ENCODE data around the gene OSM. TPM values are rescaled to one million over a fixed set of nuclear protein-coding genes. Genes with fewer than 3 reads are reported as not detected.

The OSM gene
- polyA plus RNA-seq, 1 donor (not counting 4 experiments of a cell fraction or from before 2014, with no cell fraction given): not detected

DNA sequence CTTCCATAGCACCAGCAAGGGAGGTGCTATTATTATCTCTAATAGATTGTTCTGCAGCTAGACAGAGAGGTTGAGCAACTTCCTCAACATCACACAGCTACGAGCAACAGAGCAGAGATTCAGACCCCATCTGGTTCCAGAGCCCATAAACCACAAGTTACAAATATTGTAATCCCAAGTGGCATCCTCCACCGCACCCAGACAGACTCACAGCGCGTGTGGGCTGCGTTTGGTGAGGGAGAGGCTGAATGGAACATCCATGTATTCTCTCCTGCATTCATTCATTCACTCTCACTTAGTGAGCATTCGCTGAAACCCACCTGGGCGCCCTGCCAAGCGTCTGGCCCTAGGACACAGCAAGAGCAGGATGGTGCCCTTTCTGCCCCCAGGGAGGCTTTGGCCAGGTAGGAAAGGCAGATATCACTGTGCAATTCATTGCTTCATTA, 53.6 kb downstream of the OSM start:
- Histone ChIP-seq H3K9ac (ENCODE audit: control insufficient read depth, extremely low read depth, insufficient read depth, low read length) (peak overlapping the region; percentile 44), H3K36me3 (ENCODE audit: control insufficient read depth in 2 of 2, extremely low read depth in 1 of 2, insufficient read depth in 2 of 2, low read length in 2 of 2) (no peaks in the 10 kb centered on the region), H3K9me3 (ENCODE audit: control insufficient read depth, low read depth, low read length) (no peaks in the 10 kb centered on the region), H3K27ac (ENCODE audit: control insufficient read depth, insufficient read depth, low read length) (peak overlapping the region; percentile 75), H3K79me2 (ENCODE audit: control insufficient read depth, insufficient read depth, low read length) (no peaks in the 10 kb centered on the region), H3K4me1 (ENCODE audit: control insufficient read depth, extremely low read depth, insufficient read depth, low read length) (peaks cover 32% of the 10 kb centered on the region), H4K20me1 (ENCODE audit: control insufficient read depth, extremely low read depth, insufficient read depth, low read length) (no peaks in the 10 kb centered on the region), H3K4me3 (ENCODE audit: control insufficient read depth in 2 of 3, extremely low read depth in 1 of 3, insufficient read depth in 2 of 3, low read depth in 1 of 3, low read length in 3 of 3) (no peak overlapping the region), H3K9me1 (ENCODE audit: control insufficient read depth, extremely low read depth, insufficient read depth, low read length) (no peaks in the 10 kb centered on the region), H3K27me3 (ENCODE audit: control insufficient read depth, extremely low read depth, insufficient read depth, low read length) (no peaks in the 10 kb centered on the region), H3K4me2 (ENCODE audit: control insufficient read depth, extremely low read depth, insufficient read depth, low read depth, low read length) (peak overlapping the region; percentile 59), H2AFZ (ENCODE audit: control insufficient read depth, low read length) (no peak overlapping the region)
- TF ChIP-seq EZH2 (IDR thresholded peaks at IDR 0.05; ENCODE audit: low read length): no peak
- TF ChIP-seq, protein P1, sequence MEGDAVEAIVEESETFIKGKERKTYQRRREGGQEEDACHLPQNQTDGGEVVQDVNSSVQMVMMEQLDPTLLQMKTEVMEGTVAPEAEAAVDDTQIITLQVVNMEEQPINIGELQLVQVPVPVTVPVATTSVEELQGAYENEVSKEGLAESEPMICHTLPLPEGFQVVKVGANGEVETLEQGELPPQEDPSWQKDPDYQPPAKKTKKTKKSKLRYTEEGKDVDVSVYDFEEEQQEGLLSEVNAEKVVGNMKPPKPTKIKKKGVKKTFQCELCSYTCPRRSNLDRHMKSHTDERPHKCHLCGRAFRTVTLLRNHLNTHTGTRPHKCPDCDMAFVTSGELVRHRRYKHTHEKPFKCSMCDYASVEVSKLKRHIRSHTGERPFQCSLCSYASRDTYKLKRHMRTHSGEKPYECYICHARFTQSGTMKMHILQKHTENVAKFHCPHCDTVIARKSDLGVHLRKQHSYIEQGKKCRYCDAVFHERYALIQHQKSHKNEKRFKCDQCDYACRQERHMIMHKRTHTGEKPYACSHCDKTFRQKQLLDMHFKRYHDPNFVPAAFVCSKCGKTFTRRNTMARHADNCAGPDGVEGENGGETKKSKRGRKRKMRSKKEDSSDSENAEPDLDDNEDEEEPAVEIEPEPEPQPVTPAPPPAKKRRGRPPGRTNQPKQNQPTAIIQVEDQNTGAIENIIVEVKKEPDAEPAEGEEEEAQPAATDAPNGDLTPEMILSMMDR (optimal IDR thresholded peaks at IDR 0.05 in 1 of 3, IDR thresholded peaks at IDR 0.05 in 1 of 3, conservative IDR thresholded peaks at IDR 0.05 in 1 of 3; ENCODE audit: extremely low read depth in 1 of 3, insufficient read depth in 2 of 3, low read length in 3 of 3): no peak
- no peak for FAIRE-seq
- dilution Hi-C loops (cut with MboI; ENCODE audit: extremely low pct_ligation_motif_present, low sequenced_read_pairs): no loop called here
- no peak for DNase-seq (ENCODE audit: low read depth, low spot score)

Other genes with a start within 250 kb of the OSM start
- not detected in 3 replicates for gene HORMAD2, start 186.4 kb downstream of the OSM start, polyA plus RNA-seq
- 1.2 to 14.3 TPM (median 3.1 TPM) in 3 replicates for gene LIF, start 20.1 kb downstream of the OSM start, polyA plus RNA-seq
- gene CASTOR1, start 22.7 kb upstream of the OSM start, polyA plus RNA-seq: 6.7 to 20.0 TPM (median 9.1 TPM) in 3 replicates
- 15.0 to 27.4 TPM (median 17.8 TPM) in 3 replicates for gene TBC1D10A, start 60.1 kb upstream of the OSM start, polyA plus RNA-seq
- gene SF3A1, start 90.0 kb upstream of the OSM start, polyA plus RNA-seq: 17.9 to 63.6 TPM (median 34.2 TPM) in 3 replicates
- gene CCDC157, start 90.2 kb upstream of the OSM start, polyA plus RNA-seq: 1.3 to 2.2 TPM (median 1.6 TPM) in 3 replicates
- gene RNF215, start 120.6 kb upstream of the OSM start, polyA plus RNA-seq: 5.1 to 17.0 TPM (median 8.3 TPM) in 3 replicates
- gene SEC14L2, start 130.2 kb upstream of the OSM start, polyA plus RNA-seq: 103 to 146 TPM (median 129 TPM) in 3 replicates
- gene MTFP1, start 158.9 kb upstream of the OSM start, polyA plus RNA-seq: 5.7 to 13.7 TPM (median 8.4 TPM) in 3 replicates
- gene SEC14L3, start 205.2 kb upstream of the OSM start, polyA plus RNA-seq: not detected in 3 replicates
- 0.05 to 0.08 TPM (median 0.06 TPM) in 3 replicates for gene SEC14L4, start 238.8 kb upstream of the OSM start, polyA plus RNA-seq